Activated naive CD4-positive, alpha-beta T cell treated with Interleukin-2 at 50 U/mL for 16 hours (primary cell): Measurements from ENCODE around the gene CRTC3.
"Not testable (repeated sequence)": the region's sequence is repeated elsewhere in the genome, so short reads cannot be mapped to it uniquely, and the experiment has no call there.

Source experiments
- DNase-seq: peaks from one replicate; pipeline ENCODE4 v3.0.0-alpha.2; 2020

Gene CRTC3, protein sequence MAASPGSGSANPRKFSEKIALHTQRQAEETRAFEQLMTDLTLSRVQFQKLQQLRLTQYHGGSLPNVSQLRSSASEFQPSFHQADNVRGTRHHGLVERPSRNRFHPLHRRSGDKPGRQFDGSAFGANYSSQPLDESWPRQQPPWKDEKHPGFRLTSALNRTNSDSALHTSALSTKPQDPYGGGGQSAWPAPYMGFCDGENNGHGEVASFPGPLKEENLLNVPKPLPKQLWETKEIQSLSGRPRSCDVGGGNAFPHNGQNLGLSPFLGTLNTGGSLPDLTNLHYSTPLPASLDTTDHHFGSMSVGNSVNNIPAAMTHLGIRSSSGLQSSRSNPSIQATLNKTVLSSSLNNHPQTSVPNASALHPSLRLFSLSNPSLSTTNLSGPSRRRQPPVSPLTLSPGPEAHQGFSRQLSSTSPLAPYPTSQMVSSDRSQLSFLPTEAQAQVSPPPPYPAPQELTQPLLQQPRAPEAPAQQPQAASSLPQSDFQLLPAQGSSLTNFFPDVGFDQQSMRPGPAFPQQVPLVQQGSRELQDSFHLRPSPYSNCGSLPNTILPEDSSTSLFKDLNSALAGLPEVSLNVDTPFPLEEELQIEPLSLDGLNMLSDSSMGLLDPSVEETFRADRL

DNA sequence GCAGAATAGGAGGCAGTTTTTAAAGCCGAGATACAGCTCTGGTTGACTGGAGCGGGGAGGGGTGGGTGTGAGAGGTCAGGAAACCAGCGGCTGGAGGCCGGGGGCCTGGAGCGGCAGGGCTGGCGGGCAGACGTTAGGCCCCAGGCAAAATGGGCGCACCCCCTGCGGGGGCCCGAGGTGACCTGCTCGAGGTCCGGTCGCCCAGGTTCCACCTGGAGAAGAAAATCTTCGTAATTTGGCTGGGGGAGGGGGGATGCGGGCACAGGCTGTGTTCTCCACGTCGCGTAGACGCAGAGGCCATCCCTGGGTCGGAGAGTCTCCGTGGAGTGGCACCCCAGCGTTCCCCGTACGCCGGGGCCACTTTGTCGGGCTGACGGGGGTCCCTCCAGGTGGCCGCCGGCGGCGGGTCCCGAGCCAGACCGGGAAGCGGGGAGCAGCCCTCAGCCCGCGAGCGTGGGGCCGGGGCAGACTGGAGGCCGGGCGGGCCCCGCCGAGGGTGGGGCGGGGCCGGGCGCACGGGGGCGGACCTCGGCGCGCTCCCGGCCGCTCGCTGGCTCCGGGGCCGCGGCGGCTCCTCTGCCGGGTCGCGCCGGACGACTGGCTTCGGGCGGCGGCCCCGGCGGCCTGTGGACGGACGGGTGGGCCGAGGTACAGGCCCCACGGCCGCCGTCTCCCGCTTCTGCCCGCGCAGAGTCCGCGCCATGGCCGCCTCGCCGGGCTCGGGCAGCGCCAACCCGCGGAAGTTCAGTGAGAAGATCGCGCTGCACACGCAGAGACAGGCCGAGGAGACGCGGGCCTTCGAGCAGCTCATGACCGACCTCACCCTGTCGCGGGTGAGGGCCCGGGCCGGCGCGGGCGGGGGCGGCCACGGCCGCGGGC lies at the start of gene CRTC3:
CRTC3 (plus strand) TSS at position 553 of the 879 bp plus-strand sequence; CDS start at position 702, 149 bp downstream.
- peak; percentile 56 for DNase-seq

DNA sequence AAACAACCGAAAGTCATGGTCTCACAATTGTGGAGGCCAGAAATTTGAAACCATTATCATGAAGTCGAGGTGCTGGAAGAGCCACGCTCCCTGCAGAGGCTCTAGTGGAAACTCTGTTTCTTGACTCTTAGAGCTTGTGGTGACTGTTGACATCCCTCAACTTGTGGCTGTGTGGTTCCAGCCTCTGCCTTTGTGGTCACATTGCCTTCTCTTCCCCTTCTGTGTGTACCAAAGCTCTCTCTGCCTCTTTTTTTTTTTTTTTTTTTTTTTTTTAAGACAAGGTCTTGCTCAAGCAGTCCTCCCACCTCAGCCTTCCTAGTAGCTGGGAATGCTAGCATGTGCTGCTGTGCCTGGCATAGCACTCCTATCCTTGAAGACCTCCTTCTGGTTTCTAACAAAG lies 48.7 kb upstream of the CRTC3 start:
- DNase-seq, result peak; percentile 17

DNA sequence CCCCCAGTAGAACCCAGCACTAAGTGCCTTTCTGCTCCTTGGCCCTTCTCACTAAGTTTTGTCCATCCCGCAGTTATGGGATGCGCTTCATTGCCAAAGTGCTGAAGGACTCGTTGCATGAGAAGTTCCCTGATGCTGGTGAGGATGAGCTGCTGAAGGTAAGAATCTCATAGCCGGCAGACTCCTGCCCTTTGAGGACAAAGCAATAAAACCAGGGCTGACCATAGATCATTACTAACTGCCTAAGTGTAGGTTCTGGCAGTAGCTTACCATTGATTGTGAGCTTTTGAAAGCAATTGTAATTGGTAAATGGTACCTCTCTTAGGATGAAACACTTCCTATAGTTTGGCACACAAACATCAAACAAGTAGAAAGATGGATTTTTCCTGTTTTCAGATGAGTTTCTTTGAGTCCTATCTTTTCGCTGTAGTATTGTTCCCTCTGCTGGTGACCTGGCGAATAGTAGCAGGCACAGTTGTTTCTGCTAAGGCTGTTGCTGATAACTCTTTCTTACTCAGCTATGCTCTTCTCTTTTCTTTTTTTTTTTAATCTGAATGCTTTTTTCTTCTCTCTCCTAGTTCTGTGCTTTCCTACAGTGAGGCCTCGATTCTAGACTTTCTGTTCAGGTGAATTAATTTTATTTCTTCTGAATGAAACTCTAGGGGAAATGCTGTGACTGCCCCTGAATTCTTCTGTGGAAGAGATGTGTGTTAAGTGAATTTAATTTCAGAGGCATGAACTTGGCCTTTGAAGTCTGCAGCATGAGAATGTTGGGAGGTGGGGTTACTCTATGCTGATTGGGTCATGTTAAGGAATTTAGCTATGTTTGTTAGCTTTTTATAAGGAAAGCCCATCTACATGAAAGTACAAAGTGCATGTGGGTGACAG lies 47.4 kb upstream of the CRTC3 start:
- peak; percentile 51 for DNase-seq

DNA sequence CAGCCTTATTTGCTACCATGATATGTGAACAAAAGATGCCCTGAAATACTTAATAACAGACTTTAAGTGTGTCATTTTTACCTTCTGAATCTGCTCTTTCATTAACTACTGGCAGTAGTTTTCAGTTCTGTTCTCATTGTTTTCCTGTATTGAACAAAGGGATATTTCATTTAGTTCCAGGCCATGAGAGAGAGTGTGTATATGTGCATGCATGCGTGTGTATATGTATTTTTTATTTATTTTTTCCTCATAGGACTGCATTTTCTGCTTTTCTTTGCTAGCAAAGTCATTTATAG lies 46.8 kb upstream of the CRTC3 start:
- DNase-seq, result no peak

DNA sequence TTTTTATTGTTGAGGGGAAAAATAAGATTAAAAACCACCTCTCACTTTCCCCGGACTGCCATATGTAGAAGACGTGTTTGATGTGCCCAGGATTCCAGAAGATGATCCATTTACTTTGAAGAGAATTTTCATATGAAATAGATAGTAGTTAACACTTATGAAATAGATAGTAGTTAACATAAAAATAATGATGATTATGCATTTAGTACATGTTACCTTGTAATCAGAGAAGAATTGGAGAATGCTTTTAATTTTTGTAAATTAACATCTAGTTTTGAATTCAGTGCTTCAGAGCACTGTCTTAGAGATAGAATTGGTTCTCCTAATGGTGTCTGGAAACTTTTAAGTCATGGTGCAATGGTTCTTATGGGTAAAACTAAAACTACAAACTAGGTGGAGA lies 46.1 kb upstream of the CRTC3 start:
- DNase-seq, result no peak

DNA sequence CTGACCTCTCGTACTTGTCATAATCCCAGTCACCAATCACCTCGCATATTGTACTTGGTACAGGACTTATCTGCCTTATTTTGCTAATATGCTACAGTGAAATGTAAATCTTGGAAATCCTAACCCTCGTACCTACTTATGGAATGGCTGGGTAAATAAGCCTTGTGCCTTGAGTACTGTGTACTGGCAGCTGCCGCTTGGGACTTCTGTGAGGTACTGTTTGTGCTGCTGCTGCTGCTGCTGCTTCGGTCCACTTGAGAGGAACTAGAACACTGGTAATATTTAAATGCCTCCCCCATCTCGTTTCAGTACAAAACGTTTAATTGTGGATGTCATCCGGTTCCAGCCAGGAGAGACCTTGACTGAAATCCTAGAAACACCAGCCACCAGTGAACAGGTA lies 42.5 kb upstream of the CRTC3 start:
- DNase-seq, result no peak

DNA sequence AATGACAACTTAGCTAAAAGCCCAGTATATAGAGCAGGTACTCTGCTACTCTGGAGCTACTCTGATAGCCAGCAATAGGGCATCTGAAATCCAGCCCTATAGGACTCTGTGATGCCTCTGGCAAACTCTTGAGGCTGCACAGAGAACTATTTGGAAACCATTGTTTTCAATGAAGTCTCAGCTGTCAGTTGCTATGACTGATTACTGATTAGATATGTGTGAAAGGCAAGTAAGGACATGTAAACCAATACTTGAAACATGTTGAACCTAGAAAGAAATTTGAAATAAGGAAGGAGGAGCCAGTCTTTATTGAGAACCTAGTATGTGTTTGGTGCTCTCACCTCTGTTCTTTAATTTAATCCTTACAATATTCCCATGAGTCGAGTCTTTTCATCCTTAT lies 40.2 kb upstream of the CRTC3 start:
- DNase-seq, result no peak

DNA sequence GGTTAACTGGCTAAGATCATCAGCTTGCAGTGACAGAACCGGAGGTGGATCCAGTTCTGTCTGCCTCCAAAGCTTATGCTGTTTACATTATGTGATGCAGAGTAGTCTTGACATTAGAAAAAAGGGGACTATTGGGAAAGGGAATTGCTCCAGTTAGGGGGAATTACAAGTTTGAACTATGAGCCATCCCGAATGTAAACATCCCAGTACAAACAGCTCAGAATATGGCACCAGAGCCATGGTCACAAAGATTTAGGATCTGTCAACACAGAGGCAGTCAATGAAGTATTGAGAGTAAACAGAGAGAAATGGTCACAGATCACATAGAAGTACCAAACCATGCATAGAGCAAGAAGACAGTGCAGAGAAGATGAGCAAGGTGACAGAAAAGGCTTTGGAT lies 39.8 kb upstream of the CRTC3 start:
- DNase-seq, result no peak

DNA sequence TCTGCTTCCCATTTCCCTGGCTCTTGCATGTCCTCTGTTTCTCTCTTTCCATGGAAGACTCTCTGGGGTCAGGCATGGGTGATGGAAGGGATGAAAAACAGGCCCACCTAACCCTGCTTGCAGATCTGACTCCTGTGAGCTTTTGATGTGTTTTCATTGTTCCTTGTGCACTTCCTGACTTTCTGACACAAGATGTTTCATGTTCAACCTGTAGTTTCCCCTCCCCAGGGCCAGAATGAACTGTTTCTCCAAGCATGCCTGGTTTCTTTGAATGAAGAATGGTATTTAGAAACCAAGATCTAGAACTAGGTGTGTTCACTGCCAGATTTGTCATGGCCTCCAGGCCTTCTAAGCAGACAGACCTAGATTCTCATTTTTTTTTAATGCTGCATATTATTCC lies 36.1 kb upstream of the CRTC3 start:
- no peak for DNase-seq

DNA sequence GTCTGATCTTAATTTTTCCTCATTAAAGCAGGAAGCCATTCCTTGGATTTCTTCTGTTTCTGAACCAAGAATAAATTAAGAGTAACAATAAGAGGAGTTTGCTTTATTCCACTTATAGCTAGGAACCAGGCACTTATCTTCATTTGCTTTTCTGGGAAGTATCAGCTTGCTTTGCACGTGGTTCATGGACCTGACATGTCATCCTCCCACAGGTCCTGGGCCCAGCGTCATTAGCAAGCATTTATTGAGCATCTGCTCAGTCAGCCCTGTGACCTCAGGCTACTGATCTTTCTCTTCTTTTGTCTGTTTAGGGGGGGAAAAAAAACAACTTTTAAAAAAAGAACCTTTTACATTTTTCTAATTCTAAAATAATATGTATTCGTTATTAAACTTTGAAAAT lies 34.7 kb upstream of the CRTC3 start:
- no peak for DNase-seq

DNA sequence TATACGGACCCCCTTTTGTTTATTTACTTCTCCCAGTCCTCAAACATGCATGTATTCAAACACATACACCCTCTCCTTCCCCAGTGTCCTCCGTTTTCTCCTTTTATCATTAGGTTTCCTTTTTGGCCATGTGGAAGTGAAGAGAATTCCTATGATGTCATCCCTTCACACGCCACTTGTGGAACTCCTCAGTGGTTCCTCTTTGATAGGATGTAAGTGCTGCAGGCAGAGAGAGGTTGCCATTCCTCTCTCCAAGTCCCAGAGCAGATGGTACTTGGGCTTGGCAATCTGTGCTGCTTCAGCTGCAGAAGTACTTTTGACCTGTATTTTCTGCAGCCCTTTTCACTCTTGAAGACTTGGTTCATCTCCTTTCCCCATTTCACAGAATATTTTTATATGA lies 32.9 kb upstream of the CRTC3 start:
- no peak for DNase-seq

DNA sequence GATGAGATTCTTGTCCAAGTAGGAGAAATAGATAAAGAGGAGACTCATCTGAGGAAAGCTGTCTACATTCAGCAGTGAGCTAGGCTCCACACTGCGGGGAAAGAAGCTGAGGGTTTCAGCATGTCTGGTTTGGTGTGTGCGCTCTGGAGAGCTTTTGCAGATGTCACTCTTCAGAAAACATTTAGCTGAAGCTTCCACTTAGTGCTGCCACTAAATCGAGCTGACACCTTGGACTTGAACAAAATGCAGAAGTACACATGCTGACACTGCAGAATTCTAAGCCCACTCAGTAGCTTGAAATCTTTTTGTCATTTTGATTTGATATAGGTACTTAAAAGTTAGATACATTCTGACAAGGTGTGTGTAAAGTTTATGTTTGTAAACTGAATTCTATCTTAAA lies 32.3 kb upstream of the CRTC3 start:
- DNase-seq, result no peak

DNA sequence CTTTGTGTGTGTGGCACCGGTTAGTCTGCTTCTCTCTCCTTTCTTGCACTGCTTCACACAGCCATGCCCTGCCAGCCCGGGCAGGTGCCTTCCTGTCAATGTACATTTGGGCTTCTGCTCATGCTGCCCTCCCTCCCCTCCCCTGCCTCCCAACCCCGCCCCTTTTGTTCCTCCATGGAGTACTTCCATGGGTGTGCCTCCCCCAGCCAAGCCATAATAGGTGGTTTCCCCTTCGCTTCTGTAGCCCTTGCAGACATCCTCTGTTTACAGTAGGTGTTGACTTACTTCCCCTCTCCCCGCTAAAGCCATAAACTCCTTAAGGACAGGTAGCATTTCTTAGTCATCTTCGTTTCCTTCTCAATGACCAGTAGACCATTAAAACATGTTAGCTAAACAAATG lies 31.8 kb upstream of the CRTC3 start:
- no peak for DNase-seq

DNA sequence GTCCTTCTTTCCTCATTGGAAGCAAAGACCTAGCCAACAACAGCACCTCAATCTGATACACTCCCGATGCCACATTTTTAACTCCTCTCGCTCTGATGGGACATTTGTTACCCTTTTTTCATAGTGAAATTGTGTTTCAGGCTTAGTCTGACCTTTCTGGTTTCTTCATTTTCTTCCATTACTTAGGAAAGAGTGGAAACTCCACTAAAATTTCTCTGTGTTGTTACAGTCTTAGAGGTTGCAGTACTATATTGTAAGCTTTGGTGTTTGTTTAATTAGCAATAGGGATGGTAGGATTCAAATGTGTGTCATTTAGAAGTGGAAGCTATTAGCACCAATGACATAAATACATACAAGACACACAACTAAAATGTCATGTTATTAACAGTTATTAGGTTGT lies 29.6 kb upstream of the CRTC3 start:
- no peak for DNase-seq

DNA sequence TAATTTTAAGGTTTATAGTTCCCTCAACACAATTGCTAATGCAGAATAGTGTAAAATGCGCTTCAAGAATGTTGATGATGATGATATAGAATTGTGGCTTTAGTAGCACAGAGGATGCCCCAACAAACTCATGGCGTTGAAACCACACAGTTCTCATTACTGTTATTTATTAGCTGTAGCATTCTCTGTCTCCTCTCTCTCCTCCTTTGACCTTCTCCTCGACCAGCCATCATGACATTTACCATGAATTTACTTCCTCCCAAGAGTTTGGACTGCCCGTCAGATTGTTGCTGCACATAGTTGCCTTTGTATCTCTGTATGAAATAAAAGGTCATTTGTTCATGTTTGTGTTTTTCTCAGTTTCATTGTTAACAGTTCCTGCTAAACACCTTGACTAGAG lies 27.8 kb upstream of the CRTC3 start:
- no peak for DNase-seq

DNA sequence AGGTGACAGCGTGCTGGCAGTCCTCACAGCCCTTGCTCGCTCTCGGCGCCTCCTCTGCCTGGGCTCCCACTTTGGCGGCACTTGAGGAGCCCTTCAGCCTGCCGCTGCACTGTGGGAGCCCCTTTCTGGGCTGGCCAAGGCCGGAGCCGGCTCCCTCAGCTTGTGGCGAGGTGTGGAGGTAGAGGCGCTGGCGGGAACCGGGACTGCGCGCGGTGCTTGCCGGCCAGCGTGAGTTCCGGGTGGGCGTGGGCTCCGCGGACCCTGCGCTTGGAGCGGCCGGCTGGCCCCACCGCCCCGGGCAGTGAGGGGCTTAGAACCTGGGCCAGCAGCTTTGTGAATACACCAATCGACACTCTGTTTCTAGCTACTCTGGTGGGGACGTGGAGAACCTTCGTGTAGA lies 18.9 kb upstream of the CRTC3 start:
- not testable (repeated sequence) for DNase-seq

DNA sequence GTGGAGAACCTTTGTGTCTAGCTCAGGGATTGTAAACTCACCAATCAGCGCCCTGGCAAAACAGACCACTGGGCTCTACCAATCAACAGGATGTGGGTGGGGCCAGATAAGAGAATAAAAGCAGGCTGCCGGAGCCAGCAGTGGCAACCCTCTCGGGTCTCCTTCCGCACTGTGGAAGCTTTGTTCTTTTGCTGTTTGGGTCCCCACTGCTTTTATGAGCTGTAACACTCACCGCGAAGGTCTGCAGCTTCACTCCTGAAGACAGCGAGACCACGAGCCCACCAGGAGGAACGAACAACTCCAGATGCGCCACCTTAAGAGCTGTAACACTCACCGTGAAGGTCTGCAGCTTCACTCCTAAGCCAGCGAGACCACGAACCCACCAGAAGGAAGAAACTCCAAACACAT lies 18.5 kb upstream of the CRTC3 start:
- DNase-seq, result not testable (repeated sequence)

DNA sequence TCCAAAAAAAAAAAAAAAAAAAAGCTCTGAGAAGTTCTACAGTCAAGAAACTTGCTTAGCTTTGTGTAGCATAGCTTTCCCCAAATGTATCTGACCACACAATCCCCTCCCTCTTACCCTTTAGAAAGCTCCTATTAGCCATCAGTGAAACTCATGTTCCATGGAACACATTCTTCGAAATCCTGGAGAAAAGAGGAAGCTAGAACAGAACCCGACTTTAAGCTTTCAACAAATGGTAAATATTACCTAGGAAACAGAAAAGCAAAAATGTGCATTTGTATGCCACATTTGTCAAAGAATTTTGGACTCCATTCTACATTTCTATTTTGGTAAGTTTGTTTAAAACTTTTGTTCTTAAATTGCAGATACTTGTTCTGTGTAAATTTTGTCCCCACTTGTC lies 17.4 kb upstream of the CRTC3 start:
- no peak for DNase-seq

DNA sequence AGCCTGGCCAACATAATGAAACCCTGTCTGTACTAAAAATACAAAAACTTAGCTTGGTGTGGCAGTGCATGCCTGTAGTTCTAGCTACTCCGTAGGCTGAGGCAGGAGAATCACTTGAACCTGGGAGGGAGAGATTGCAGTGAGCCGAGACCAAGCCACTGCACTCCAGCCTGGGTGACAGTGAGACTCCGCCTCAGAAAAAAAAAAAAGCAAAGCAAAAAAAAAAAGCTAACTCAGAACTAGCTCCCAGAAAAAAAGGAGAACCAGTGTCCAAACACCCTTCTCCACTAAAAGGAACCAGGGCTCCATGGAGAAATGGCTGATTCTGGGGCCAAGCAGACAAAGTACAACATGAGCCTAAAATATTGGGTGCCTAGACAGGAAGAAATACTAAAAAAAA lies 16.7 kb upstream of the CRTC3 start:
- DNase-seq, result no peak

DNA sequence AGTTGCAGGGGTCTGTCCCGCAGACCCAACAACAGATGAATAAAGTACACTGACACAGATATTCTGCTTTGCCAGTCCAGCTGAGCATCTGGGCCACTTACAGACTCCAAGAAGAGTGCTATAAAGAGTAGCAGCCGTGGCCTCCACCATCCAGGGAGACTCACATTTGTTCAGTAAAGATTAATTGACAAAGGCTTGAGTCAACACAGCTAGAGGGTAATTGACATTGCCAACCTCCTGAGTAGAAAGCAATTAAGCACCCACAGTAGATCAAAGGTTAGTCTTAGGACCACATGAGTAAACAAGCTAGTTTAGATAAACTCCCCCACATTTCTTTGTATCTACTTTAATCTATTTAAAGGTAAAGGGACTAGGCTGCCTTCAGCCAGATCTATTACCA lies 16.3 kb upstream of the CRTC3 start:
- no peak for DNase-seq

DNA sequence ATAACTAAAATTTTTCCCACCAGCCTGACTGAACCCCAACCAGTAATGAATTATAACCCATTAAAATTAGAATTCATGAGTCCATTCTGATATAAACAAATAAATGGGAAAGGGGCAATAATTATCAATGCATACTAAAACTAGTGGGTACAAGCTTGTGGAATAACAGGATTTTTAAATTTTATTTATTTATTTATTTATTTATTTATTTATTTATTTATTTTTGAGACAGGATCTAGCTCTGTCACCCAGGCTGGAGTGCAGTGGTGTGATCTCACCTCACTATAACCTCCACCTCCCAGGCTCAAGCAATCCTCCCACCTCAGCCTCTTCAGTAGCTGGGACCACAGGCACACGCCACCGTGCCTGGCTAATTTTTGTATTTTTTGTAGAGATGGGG lies 15.8 kb upstream of the CRTC3 start:
- not testable (repeated sequence) for DNase-seq

DNA sequence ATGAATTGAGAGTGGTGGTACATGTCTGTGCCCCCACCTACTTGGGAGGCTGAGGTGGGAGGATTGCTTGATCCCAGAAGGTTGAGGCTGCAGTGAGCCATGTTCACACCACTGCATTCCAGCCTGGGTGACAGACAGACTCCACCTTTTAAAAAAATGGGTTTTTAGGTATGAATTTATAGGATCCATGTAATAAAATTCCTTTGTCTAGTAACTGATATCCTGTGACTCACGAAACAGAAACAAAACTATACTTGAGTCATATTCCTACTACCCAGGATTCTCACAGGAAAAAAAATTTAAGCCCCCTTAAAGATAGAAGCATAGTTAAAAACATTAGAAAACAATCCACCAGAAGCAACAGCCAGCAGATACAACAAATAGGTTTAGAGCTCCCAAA lies 10.0 kb upstream of the CRTC3 start:
- DNase-seq, result no peak

DNA sequence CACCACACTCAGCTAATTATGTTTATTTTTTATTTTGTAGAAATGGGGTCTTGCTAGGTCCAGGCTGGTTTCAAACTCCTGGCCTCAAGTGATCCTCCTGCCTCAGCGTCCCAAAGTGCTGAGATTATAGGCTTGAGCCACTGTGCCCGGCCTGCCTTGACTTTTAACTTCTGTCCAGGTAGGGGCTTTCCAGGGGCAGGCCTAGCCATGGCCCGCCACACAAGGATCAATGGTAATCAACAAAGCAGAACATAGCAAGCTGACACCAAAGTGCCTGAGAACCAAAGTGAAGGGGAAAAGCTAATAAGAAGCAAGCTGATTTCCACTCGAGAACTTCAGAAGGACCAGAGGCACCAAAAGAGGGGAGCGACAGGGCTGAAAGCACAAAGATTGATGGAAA lies 9.4 kb upstream of the CRTC3 start:
- no peak for DNase-seq
